HG02763 (cell line): ENCODE results near the gene PKHD1.

Source experiments
- ATAC-seq: cut with Tn5 transposase; IDR thresholded peaks from one replicate; pipeline ENCODE4 v1.9.1; 2021; ENCODE audit warnings: mild to moderate bottlenecking, moderate library complexity; ENCODE audit not compliant: unreplicated experiment

PKHD1 gene, protein sequence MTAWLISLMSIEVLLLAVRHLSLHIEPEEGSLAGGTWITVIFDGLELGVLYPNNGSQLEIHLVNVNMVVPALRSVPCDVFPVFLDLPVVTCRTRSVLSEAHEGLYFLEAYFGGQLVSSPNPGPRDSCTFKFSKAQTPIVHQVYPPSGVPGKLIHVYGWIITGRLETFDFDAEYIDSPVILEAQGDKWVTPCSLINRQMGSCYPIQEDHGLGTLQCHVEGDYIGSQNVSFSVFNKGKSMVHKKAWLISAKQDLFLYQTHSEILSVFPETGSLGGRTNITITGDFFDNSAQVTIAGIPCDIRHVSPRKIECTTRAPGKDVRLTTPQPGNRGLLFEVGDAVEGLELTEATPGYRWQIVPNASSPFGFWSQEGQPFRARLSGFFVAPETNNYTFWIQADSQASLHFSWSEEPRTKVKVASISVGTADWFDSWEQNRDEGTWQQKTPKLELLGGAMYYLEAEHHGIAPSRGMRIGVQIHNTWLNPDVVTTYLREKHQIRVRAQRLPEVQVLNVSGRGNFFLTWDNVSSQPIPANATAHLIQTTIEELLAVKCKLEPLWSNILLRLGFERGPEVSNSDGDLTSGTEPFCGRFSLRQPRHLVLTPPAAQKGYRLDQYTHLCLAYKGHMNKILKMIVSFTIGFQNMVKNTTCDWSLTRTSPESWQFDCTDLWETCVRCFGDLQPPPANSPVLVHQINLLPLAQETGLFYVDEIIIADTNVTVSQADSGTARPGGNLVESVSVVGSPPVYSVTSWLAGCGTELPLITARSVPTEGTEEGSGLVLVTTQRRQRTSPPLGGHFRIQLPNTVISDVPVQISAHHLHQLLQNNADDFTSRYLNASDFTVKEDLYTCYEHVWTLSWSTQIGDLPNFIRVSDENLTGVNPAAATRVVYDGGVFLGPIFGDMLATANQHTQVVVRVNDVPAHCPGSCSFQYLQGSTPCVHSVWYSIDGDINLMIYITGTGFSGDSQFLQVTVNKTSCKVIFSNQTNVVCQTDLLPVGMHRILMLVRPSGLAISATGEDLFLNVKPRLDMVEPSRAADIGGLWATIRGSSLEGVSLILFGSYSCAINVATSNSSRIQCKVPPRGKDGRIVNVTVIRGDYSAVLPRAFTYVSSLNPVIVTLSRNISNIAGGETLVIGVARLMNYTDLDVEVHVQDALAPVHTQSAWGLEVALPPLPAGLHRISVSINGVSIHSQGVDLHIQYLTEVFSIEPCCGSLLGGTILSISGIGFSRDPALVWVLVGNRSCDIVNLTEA (N-terminal part only)

DNA sequence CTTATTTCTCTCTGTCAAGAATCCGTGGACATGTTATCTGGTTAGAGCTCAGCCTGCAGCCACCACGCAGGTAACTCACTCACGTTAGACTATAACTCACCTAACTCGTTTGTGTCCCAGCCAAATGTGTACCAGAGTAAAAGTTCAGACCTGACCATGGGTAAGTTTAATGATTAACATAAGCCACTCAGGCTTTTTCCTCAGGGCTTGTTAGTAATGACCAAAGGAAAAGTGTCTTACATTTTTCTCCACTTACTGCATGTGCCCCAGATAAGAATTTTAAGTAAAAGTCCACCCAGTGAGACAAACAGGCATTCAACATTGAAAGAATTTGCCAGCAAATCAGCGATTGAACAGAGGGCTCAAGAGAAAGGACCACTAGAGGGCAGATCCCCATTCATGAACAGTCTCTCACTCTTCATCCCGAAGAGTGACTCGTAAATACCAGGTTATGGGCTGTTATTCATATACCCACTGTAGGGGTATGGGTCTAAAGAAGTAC, at the start of gene PKHD1:
Gene PKHD1, minus strand, starts transcription at position 116 of the 502 bp plus-strand sequence. CDS start 2,680 bp downstream, outside the sequence.
- no peak for ATAC-seq

DNA sequence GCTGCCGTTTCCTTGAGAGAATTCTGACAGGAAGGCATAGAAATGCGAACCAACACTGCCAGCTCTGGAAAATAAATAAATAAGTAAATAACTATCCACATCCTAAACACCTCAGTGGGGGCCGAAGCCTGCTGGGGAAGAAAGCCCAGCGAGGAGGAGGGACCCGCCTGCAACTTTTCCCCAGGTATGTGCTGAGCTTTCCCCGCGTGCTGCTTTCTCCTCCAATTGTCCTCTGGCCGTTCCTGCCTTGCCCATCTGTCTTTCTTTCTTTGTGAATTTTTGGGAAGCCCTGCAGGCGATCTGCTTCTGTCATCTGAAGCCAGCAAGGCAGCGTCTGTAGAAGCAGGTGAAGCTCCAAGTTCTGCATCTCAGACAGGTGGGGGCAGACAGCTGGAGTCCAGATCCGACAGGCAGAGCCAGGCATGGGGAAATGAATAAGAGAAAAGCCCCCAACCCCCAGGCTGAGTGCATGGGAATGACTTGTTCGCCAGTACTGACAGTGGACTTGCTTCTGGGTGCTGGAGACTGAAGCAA, 49.6 kb upstream of the PKHD1 start:
- no peak for ATAC-seq

GRCh38 chr6:52136055-52136454, 48.6 kb upstream of the PKHD1 start:
- ATAC-seq = no peak

DNA sequence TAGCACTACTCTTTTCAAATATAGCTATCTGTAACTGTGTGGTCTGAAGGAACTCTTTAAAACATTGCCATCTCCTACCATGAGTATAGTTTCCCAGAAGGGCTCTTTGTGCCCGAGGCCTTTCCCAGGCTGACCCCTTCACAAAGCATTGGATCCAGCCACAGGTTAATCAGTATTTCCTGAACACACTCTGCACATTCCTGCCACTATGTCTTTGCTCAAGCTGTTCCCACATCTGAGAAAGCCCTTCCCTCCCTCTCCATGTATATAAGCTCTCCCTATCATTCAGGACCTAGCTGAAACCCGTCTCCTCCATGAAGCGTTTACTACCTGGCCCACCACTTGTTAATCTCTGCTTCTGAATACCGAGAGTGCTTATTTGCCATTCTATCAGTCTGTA, 47.8 kb upstream of the PKHD1 start:
- no peak for ATAC-seq

DNA sequence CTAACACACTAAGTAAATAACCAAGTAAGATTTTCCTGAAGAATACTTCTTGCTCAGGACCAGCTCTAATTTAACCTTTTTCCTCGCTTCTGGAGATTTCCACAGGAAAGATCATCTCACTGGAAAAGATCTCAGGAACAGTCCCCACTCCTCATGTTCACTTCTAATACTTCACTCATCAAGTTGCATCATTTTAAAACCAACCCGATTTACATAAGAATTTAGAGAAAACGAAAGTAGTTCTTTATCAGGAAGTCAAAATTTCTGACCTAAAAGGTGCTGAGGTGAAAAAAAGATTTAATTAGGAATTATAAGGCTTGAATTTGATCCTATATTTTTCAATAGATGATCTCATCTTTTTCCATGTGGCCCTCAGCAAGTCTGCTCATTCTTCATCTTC, 46.6 kb upstream of the PKHD1 start:
- ATAC-seq = no peak

- no peak for ATAC-seq
These were observed 45.9 kb upstream of the PKHD1 start for GRCh38 chr6:52133324-52133723.

DNA sequence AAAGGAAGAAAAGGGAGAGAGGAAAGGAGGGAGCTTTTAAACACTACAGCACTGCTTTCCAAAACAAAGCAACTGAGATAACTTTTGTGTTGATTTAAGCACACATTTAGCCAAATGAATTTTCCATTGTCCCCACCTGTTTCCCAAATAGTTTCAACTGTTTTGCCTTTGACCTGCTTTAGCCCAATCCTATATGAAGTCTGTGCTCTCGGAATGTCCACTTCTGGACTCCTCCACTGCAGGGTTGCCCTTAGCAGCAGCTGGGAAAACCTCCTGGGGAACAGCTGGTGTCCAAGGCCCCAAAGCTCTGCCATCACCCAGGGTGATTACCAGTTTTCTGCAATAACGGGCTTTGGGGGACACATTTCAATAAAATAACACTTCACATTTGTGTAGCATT, 44.9 kb upstream of the PKHD1 start:
- ATAC-seq = no peak

DNA sequence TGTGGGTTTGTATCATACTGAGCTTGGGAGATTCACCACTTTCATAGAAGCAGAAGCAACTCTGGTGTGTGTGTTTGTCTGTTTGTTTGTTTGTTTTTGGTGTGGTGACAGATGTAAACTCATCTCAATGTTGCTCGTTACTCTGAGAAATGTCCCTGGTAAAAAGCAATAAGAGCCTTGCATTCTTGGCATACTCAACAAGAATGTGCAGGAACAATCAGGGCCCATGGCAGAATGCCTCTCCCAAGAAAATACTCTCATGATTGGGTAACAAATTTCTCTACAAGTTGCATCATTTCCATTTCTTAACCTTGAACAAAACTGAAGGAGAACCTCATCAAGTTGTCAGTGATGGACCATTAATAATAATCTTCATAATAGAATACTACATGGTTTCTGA, 43.0 kb upstream of the PKHD1 start:
- no peak for ATAC-seq

DNA sequence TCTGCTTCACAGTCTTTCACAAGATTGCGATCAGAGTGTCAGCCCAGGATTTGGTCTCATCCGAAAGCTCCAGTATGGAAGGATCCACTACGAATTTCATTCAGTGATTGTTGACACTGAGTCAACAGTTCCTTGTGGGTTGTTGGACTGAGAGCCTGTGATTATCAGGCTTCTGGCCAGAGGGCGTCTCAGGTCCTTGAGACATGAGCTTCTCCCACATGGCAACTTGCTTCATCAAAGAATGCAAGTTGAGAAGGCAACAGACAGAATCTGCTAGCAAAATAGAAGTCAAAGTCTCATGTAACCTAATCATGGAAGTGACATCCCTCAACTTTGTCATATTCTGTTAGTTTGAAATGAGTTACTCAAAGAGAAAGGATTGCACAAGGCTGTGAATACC, 40.5 kb upstream of the PKHD1 start:
- no peak for ATAC-seq

GRCh38 chr6:52126231-52126630, 38.8 kb upstream of the PKHD1 start:
- ATAC-seq = no peak

- no peak for ATAC-seq
These were observed 38.2 kb upstream of the PKHD1 start for GRCh38 chr6:52125572-52125971.

DNA sequence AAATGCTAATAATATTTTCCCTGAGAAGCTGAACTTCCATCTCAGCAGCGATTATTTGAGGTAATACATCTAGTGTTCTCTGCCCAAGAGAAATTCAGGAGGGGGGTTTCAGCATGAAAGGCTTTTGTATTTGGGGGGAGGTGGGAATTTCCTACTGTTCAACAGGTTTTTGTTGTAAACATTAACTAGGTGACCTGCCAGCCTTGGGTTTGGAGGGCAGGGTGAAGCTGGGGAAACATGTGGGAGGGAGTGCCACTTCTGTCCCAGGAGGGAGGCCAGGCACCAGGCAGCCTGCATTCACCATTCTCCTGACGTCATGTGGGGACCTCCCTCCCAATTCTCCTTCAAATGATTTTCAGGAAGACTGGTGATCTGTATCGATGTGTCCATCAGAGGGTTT, 37.7 kb upstream of the PKHD1 start:
- ATAC-seq = no peak

- ATAC-seq = no peak
These were observed 37.0 kb upstream of the PKHD1 start for GRCh38 chr6:52124126-52125121.

- ATAC-seq = no peak
These were observed 35.8 kb upstream of the PKHD1 start for GRCh38 chr6:52123251-52123650.

DNA sequence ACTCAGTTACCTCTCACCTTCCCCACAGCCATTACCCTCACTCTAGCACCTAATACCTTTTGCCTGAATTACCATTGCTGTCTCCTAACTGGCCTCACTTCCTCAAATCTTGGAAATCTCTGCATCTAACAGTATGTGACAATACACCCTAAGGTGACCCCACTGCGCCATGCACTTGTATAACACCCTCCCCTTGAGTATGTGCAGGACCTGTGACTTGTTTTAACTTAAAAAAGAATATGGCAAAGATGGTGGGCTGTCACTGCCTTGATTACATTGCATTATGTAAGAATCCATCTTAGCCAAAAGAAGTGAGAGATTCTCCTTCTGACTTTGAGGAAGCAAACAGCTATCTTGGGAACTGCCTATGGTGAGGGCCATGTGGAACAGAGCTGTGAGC, 29.9 kb upstream of the PKHD1 start:
- ATAC-seq = no peak

DNA sequence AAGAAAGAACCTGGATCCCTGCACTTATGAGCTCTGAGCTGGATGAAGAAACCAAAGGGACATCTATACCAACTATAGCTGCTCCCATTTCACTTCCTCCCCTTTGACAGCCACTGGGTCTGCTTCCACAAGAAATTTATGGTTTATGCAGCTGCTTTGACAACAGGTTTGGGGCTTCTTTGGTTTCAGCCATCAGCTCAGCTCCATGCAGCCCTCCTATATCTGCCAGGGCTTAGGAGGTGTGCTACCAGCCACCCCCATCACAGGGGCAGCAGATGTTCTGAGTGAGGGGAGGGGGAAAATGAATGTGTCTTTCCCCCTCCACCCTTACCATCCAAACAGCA, 29.2 kb upstream of the PKHD1 start:
- ATAC-seq = no peak

DNA sequence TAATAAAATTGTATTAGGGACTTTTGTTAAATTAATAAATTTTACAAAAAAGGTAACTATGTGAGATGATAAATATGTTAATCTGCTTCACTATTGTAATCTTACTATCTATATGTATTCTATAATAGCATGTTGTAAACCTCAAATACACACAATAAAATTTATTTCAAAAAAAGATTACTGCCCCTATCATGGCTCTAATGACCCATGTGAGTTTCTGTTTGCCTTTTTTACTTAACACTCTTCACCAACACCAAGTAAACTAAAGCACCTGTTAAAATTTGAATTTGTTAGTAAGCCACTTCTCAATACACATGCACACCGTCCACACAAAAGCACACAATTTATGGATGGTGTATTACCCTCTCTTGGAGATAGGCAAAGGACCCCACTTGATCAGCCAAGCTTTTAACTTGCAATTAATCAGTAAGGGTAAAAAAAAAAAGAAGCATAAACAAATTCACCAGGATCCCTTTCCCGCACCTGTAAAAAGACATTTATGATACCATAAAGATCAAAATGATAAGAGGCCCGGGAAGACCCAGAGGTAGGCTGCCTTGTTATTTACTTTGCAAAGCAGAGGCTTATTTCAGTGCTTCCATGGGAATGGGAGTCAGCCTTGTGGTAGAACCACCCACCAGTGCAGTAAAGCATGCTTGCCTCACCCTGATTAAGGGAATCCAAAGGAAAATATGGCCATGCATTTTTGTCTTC, 28.6 kb upstream of the PKHD1 start:
- ATAC-seq = no peak

GRCh38 chr6:52115145-52115741, 27.8 kb upstream of the PKHD1 start:
- no peak for ATAC-seq

DNA sequence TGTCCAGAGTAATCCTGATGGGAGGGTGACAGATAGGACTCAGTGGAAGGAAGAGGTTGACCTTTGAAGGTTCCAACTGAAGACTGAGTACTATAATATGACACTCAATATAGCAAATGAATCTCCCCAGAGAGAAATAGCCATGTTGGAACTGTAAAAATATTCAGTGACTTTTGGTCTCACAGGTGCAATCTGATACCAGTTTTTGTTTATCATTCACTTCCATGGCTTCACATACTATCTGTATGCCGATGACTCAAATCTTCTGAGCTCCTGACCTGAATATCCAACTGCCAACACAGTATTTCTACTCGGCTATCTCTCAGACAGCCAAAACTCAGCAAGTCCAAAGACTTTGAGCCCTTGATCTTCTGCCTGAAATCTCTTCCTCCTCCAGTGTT, 21.8 kb upstream of the PKHD1 start:
- ATAC-seq = no peak
